ENCODE data around the gene OR10H5.
"Not testable (repeated sequence)": the region's sequence is repeated elsewhere in the genome, so short reads cannot be mapped to it uniquely, and the experiment has no call there.

OR10H5 gene

GRCh38 chr19:15840833-15841232, 53.4 kb downstream of the OR10H5 start:
- H3K4me3 ChIP-seq (ENCODE audit: low read length) = no peak overlapping the region
- TF ChIP-seq CTCF (IDR thresholded peaks at IDR 0.05; ENCODE audit: insufficient read depth, low read depth, low read length, missing control alignments) = no peak

GRCh38 chr19:15841875-15842569, 54.6 kb downstream of the OR10H5 start:
- H3K4me3 ChIP-seq (ENCODE audit: low read length) = no peak overlapping the region
- DNase-seq (ENCODE audit: low read depth) = no peak
- TF ChIP-seq CTCF (IDR thresholded peaks at IDR 0.05; ENCODE audit: insufficient read depth, low read depth, low read length, missing control alignments) = no peak

More at GRCh38 chr19:15840833-15841232, 53.4 kb downstream of the OR10H5 start:
- no peak for DNase-seq (ENCODE audit: low read depth)

- H3K4me3 ChIP-seq (ENCODE audit: low read length) = no peak overlapping the region
- no peak for TF ChIP-seq CTCF (IDR thresholded peaks at IDR 0.05; ENCODE audit: insufficient read depth, low read depth, low read length, missing control alignments)
- DNase-seq (ENCODE audit: low read depth) = no peak
Observed at GRCh38 chr19:15843203-15843893, 55.9 kb downstream of the OR10H5 start.

GRCh38 chr19:15843894-15844222, 56.4 kb downstream of the OR10H5 start:
- not testable (repeated sequence) for H3K4me3 ChIP-seq (ENCODE audit: low read length)
- DNase-seq (ENCODE audit: low read depth) = peak; percentile 39

GRCh38 chr19:15846923-15847322, 59.5 kb downstream of the OR10H5 start:
- TF ChIP-seq CTCF (IDR thresholded peaks at IDR 0.05; ENCODE audit: insufficient read depth, low read depth, low read length, missing control alignments) = no peak
- no peak overlapping the region for H3K4me3 ChIP-seq (ENCODE audit: low read length)
- no peak for DNase-seq (ENCODE audit: low read depth)

- no peak for DNase-seq (ENCODE audit: low read depth)
- no peak for TF ChIP-seq CTCF (IDR thresholded peaks at IDR 0.05; ENCODE audit: insufficient read depth, low read depth, low read length, missing control alignments)
- no peak overlapping the region for H3K4me3 ChIP-seq (ENCODE audit: low read length)
Observed at GRCh38 chr19:15850385-15850784, 62.9 kb downstream of the OR10H5 start.

Measured in epithelial cell of esophagus (primary cell).